ENCODE data around the gene ZPR1.
"Not testable (repeated sequence)": the region's sequence is repeated elsewhere in the genome, so short reads cannot be mapped to it uniquely, and the experiment has no call there.

Gene ZPR1

GRCh38 chr11:116792144-116792868, 4.5 kb upstream of the ZPR1 start:
- no peak for DNase-seq

- DNase-seq = no peak
These were observed 4.0 kb upstream of the ZPR1 start, which contains the start of gene APOA5 for GRCh38 chr11:116791813-116792143. Gene APOA5, minus strand, starts transcription at chr11:116791879. Its CDS starts 19 bp downstream, at chr11:116791860.

GRCh38 chr11:116791002-116791812, 3.4 kb upstream of the ZPR1 start:
- DNase-seq = peak; percentile 83

- no peak for DNase-seq
These were observed 2.6 kb upstream of the ZPR1 start for GRCh38 chr11:116790167-116791001.

GRCh38 chr11:116788975-116789374, 1.2 kb upstream of the ZPR1 start:
- DNase-seq = no peak

- DNase-seq = no peak
These were observed 711 bp upstream of the ZPR1 start for GRCh38 chr11:116788534-116788933.

- DNase-seq = peak; percentile 5
These were observed 412 bp downstream of the ZPR1 start for GRCh38 chr11:116787436-116787785.

- DNase-seq = no peak
These were observed 857 bp downstream of the ZPR1 start for GRCh38 chr11:116786966-116787365.

- no peak for DNase-seq
These were observed 1.5 kb downstream of the ZPR1 start for GRCh38 chr11:116786326-116786725.

GRCh38 chr11:116782728-116783127, 5.1 kb downstream of the ZPR1 start:
- DNase-seq = no peak

- no peak for DNase-seq
These were observed 9.3 kb downstream of the ZPR1 start for GRCh38 chr11:116778556-116778955.

- DNase-seq = no peak
These were observed 10.8 kb downstream of the ZPR1 start for GRCh38 chr11:116777056-116777455.

- no peak for DNase-seq
These were observed 11.3 kb downstream of the ZPR1 start for GRCh38 chr11:116776522-116776984.

- no peak for DNase-seq
These were observed 11.8 kb downstream of the ZPR1 start for GRCh38 chr11:116775975-116776374.

- DNase-seq = no peak
These were observed 13.2 kb downstream of the ZPR1 start for GRCh38 chr11:116774661-116775060.

- no peak for DNase-seq
These were observed 14.4 kb downstream of the ZPR1 start for GRCh38 chr11:116773203-116774097.

GRCh38 chr11:116772443-116773202, 15.2 kb downstream of the ZPR1 start, which contains the start of gene BUD13:
Gene BUD13, minus strand, starts transcription at chr11:116772987. Its CDS starts 23 bp downstream, at chr11:116772964.
- peak; percentile 94 for DNase-seq

GRCh38 chr11:116771935-116772334, 15.9 kb downstream of the ZPR1 start:
- DNase-seq = no peak

GRCh38 chr11:116762132-116762531, 25.7 kb downstream of the ZPR1 start:
- DNase-seq = no peak

- DNase-seq = not testable (repeated sequence)
These were observed 31.8 kb downstream of the ZPR1 start for GRCh38 chr11:116756044-116756443.

GRCh38 chr11:116750070-116750718, 37.6 kb downstream of the ZPR1 start:
- DNase-seq = no peak
